Uterus (tissue), 2 donors: ENCODE results near the gene EFNA1.

Experiments used
- CTCF ChIP-seq, 4 experiments: fragments of 200-600 bp in 2 of 4; fragments of 450-650 bp in 2 of 4; sonication (generic) in 2 of 4; IDR thresholded peaks; one replicate each; pipeline ENCODE4 v1.5.1; 2016 to 2019; ENCODE audit warnings: antibody characterized with exemption in 4 of 4, mild to moderate bottlenecking in 2 of 4, moderate library complexity in 1 of 4
- POLR2A ChIP-seq, 2 donors: fragments of 450-650 bp; IDR thresholded peaks; one replicate each; pipeline ENCODE4 v1.6.1; 2016; ENCODE audit warnings: antibody characterized with exemption in 2 of 2, mild to moderate bottlenecking in 1 of 2, moderate library complexity in 1 of 2

GRCh38 chr1:155169541-155169940, 41.9 kb downstream of the EFNA1 start:
- TF ChIP-seq POLR2A (IDR thresholded peaks at IDR 0.05) (no peak), CTCF (IDR thresholded peaks at IDR 0.05) (no peak)
